ENCODE results near the gene CAMK2D.

The CAMK2D gene

DNA sequence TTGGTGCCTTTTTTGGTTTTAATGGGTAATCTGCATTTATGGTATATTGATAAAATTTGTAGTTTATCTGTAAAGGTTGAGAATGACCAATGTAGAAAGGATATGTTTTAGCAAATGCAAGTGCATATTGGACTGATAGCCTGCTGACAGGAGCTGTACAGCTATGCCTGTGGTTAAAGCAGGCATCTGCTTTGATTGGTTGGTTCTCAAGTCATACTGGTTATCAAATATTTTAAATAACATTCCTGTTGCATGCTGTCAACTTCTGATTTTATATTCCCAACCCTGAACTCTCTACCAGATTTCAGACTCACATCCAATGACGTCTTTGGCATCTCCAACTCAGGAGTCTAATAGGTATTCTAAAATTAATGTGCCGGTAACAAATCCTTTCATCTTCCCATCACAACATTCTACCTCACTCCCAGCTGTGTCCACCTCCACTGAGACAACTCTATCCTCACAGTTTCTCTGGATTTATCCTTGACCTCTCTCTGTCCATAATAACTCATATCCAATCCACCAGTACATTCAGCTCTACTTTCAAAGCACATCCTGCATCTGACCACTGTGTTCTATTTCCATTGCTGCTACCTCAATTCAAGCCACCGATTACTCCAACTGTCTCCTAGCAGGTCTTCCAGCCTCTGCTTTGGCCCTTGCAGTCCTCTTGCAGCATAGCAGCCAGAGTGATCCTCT, 125.7 kb downstream of the CAMK2D start:
- no peak for DNase-seq

DNA sequence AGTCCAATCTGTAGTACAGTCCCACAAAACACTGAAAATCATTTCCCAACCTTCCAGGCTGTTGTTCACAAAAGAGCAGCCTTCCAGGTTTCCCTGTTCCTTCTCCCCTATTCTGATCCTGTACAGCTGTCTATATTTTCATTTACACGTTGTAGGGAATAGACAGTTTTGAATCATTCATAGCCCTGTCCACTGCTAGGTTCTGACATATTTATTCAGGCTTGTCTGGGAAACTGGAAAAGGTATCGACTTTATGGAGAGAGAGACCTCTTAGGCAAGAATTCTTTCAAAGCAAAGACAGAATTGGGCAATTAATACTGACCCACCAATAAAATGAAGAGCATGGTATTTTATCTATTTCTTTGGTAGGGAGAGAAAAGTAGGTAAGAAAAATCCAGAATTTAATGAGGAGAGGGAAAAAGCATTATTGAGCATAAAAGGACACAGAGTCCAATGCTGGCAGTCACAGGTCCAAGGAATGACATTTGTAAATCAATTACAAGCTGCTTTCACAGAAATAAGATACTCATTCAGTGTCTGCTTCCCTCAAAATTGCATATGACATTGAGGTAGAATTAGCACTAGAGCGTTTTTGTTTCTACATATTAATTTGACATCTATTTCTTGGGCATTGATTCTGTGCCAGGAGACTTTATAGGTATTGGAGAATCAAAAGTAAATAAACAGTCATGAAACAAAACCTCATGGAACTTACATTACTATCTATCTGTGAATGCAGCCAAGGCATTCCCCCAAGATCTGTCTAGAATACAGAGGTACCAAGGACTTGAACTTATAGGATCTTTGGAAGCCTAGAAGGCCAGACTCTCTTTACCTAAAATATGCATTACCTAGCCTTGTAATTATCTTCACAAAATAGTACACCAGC, 127.2 kb downstream of the CAMK2D start:
- DNase-seq: no peak

DNA sequence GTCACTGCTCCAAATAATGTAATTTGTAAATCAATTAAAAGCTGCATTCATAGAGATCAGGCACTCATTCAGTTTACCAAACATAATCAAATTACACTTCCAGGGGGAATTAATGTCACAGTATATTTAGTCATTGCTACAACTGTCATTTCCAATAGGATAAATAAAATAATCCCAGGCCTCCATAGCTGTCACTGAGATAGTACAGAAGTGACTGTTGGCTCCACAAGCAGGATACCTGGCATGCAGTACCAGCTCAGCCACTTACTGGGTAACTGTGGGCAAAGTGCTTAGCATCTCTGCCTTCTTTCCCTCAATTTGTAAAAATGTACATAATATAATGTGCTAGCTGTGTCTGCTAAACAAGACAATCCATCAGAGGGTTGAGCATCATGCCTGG, 128.1 kb downstream of the CAMK2D start:
- no peak for DNase-seq

GRCh38 chr4:113628711-113629110, 132.8 kb downstream of the CAMK2D start:
- no peak for DNase-seq

DNA sequence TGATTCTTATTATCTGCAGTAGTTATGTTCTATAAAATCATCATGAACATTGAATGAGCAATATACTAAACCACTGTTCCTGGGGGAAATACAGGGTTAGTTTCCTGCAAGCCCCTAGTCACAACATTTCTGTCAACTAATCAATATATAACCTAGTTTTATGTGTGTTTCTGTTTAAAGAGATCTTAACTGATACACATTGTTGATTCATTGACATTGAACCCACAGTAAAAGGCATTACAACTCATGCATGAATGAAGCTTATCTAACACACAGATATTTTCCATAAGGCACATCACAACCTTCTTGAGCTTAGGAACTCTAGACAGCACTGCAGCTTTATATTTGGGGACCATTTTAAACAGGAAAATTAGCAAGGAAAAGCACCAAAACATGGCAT, 134.2 kb downstream of the CAMK2D start:
- DNase-seq: no peak

DNA sequence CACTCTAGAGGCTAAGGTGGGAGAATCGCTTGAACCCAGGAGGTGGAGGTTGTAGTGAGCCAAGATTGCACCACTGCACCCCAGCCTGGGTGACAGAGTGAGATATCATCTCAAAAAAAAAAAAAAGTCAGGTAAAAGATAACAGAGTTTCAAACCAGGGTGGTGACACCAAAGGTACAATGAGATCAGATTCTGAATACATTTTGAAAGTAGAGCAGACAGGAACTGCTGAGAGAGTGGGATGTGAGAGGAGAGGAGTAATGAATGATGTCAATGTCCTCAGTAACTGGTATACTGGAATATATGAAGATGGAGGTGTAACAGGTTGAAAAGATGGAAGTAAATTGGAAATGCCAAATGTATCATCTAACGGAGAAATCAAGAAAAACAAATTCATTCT, 135.6 kb downstream of the CAMK2D start:
- DNase-seq: no peak

GRCh38 chr4:113623274-113623894, 138.2 kb downstream of the CAMK2D start:
- DNase-seq: no peak

DNA sequence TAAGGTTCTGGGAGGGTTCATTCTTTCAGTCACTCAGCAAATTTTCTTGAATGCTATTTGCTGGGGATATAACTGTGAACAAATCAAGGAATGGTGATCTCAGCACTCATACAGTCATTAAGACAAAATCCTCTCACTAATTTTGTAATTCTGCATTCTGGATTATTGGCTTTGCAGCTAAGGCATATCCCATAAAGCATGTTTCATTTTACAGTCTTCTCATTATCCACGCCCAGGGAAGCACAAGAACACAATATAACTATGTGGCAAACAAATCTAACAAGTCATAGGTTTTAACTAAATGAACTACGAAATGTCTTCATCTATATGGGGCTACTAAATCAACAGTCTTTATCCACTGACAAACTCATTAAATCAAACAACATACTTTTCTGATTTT, 139.9 kb downstream of the CAMK2D start:
- DNase-seq: no peak

DNA sequence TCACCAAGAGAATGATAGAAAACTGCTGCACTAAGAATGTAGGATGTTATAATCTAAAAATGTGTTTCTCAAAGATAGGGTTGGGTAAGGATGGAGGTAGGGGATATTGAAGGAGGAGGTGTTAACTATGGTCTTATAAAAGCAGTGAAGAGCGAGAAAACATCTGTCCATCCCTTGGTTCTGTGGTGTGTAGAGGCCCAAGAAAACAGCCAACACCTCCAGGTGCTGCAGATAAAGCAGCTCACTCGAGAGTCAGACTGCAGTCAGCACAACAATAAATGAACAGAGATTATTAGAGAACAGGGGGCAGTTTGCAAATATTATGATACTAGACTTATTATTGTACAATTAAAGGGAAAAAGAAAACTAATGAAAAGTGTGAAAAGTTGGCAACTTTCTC, 141.5 kb downstream of the CAMK2D start:
- no peak for DNase-seq

GRCh38 chr4:113619526-113619925, 142.0 kb downstream of the CAMK2D start:
- no peak for DNase-seq

GRCh38 chr4:113618205-113618604, 143.3 kb downstream of the CAMK2D start:
- no peak for DNase-seq

GRCh38 chr4:113617195-113617594, 144.3 kb downstream of the CAMK2D start:
- DNase-seq: no peak

GRCh38 chr4:113616443-113616842, 145.1 kb downstream of the CAMK2D start:
- no peak for DNase-seq

GRCh38 chr4:113614414-113614813, 147.1 kb downstream of the CAMK2D start:
- DNase-seq: no peak

- no peak for DNase-seq
Measured at GRCh38 chr4:113613503-113613902, 148.0 kb downstream of the CAMK2D start.

GRCh38 chr4:113610537-113610936, 151.0 kb downstream of the CAMK2D start:
- DNase-seq: no peak

GRCh38 chr4:113607998-113608397, 153.5 kb downstream of the CAMK2D start:
- DNase-seq: peak; percentile 62

DNA sequence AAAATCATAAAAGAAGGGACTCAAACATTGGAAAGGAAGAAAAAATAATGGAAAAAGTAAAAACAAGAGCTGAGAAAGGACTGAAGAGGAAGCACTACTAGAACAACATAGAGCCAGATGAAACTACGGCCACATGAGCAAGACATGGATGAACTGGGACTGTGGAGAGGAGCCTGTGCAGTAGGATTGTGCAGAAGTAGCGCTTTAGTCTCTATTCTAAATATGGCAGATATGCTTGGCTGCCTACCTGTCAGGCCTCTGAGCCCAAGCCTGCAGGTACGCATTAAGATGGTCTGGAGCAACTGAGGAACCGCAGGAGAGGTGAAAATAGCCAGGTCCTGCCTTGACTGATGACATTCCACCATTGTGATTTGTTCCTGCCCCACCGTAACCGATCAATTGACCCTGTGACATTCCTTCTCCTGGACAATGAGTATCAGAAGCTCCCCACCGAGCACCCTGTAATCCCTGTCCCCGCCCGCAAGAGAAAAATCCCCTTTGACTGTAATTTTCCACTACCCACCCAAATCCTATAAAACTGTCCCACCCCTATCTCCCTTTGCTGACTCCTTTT, 154.3 kb downstream of the CAMK2D start:
- no peak for DNase-seq

- DNase-seq: no peak
Measured at GRCh38 chr4:113604955-113605354, 156.6 kb downstream of the CAMK2D start.

GRCh38 chr4:113603911-113604310, 157.6 kb downstream of the CAMK2D start:
- no peak for DNase-seq

GRCh38 chr4:113602646-113603228, 158.8 kb downstream of the CAMK2D start:
- DNase-seq: no peak

DNA sequence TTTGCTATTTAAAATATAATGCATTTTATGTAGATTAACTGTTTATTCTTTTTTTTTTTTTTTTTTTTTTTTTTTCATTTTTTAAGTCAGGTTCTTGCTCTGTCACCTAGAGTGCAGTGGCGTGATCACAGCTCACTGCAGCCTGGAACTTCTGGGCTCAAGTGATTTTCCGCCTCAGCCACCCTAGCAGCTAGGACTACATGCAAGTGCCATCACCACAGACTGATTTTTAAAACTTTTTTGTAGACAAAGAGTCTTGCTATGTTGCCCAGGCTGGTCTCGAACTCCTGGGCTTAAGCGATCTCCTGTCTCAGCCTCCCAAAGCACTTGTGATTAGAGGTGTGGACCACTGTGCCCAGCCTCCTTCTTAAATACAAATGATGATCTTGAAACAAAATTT, 159.9 kb downstream of the CAMK2D start:
- no peak for DNase-seq

- DNase-seq: no peak
Measured at GRCh38 chr4:113596396-113596795, 165.1 kb downstream of the CAMK2D start.

Measured in MV-4-11 (cell line).